GM12878 (cell line): ENCODE data around the gene ADGRG2. TPM values are rescaled to one million over a fixed set of nuclear protein-coding genes. Genes with fewer than 3 reads are reported as not detected.

Experiments
- ATAC-seq: fragments of 200-7000 bp; cut with Tn5 transposase; 3 replicates; pipeline ENCODE4 v1.9.1; 2020; ENCODE audit warnings: mild to moderate bottlenecking, moderate library complexity
- BruUV-seq: library from RNA; stranded (reverse); fragments of 400-500 nt; replicated peaks from 2 replicates; lab custom pipeline; 2021; lab: Mats Ljungman, UMichigan
- CTCF ChIA-PET: fragments of 300-600 bp; sonication (Branson Sonifier 250); formaldehyde crosslinking; extraction: SDS; loops from one replicate; lab custom pipeline; 2021; ENCODE audit warnings: inconsistent platforms; lab: Yijun Ruan, JAX
- POLR2A ChIA-PET: fragments of 350-600 bp; formaldehyde crosslinking; extraction: SDS; loops from one replicate; lab custom pipeline; 2021; ENCODE audit warnings: inconsistent platforms; lab: Charles Lee
- RAD21 ChIA-PET: fragments of 300-600 bp; sonication (Branson Sonifier 250); formaldehyde crosslinking; loops from one replicate; lab custom pipeline; 2023; ENCODE audit warnings: antibody characterized with exemption; ENCODE audit not compliant: unreplicated experiment; lab: Charles Lee
- SMC1A ChIA-PET: fragments of 300-600 bp; sonication (Branson Sonifier 250); formaldehyde crosslinking; loops from one replicate; lab custom pipeline; 2023; ENCODE audit not compliant: unreplicated experiment, uncharacterized antibody; lab: Charles Lee
- DNase-seq: peaks from one replicate; pipeline ENCODE4 v3.0.0-alpha.2; 2011; ENCODE audit warnings: low read depth, low spot score
- FAIRE-seq: peaks from 3 replicates; lab custom pipeline; 2011; peaks lifted over from hg19 to GRCh38; lab: Jason Lieb, UNC
- H2AFZ ChIP-seq: 2 replicates; pipeline ENCODE4 v1.6.0; 2011; ENCODE audit warnings: low read depth, low read length, control low read depth; ENCODE audit not compliant: control insufficient read depth
- H3K27ac ChIP-seq: 2 replicates; pipeline ENCODE4 v1.5.1; 2011; ENCODE audit warnings: control low read depth; ENCODE audit not compliant: control insufficient read depth, insufficient read depth
- H3K27me3 ChIP-seq, 2 experiments: replicated peaks in 1 of 2; 2 replicates each; pipeline versions ENCODE4 v1.6.0 to v1.6.1; 2011; ENCODE audit warnings: low read length in 1 of 2; ENCODE audit not compliant: control insufficient read depth in 2 of 2, insufficient read depth in 2 of 2
- H3K36me3 ChIP-seq, 2 experiments: 2 replicates each; pipeline ENCODE4 v1.5.1; 2011; ENCODE audit warnings: low read length in 1 of 2; ENCODE audit not compliant: control insufficient read depth in 2 of 2, insufficient read depth in 2 of 2
- H3K4me1 ChIP-seq: 2 replicates; pipeline ENCODE4 v1.6.1; 2011; ENCODE audit warnings: mild to moderate bottlenecking, low read length, moderate library complexity, mixed read lengths; ENCODE audit not compliant: control insufficient read depth, insufficient read depth
- H3K4me2 ChIP-seq: 2 replicates; pipeline ENCODE4 v1.6.0; 2011; ENCODE audit warnings: control low read depth; ENCODE audit not compliant: control insufficient read depth, insufficient read depth
- H3K4me3 ChIP-seq: fragments of 200-600 bp; sonication (generic); 2 replicates; pipeline ENCODE4 v1.5.1; 2016
- H3K79me2 ChIP-seq: 2 replicates; pipeline ENCODE4 v1.6.0; 2011; ENCODE audit warnings: low read length; ENCODE audit not compliant: control insufficient read depth, insufficient read depth
- H3K9ac ChIP-seq: 2 replicates; pipeline ENCODE4 v1.8.0; 2011; ENCODE audit warnings: low read length, control low read depth, mixed read lengths; ENCODE audit not compliant: control insufficient read depth, insufficient read depth
- H3K9me3 ChIP-seq: replicated peaks from 3 replicates; pipeline ENCODE4 v1.5.1; 2011; ENCODE audit warnings: mild to moderate bottlenecking, low read length; ENCODE audit not compliant: control insufficient read depth, insufficient read depth
- H4K20me1 ChIP-seq: 2 replicates; pipeline ENCODE4 v1.6.0; 2011; ENCODE audit not compliant: control insufficient read depth, insufficient read depth
- CTCF ChIP-seq, 3 experiments: IDR thresholded peaks in 2 of 3; conservative IDR thresholded peaks in 1 of 3; 2 replicates each; pipeline ENCODE4 v1.5.1; 2011; ENCODE audit warnings: low read depth in 3 of 3, low read length in 3 of 3, mild to moderate bottlenecking in 3 of 3, control low read depth in 2 of 3, moderate library complexity in 2 of 3, inconsistent platforms in 1 of 3, mixed read lengths in 1 of 3; ENCODE audit not compliant: control insufficient read depth in 2 of 3, insufficient read depth in 1 of 3; ENCODE audit errors: extremely low read depth in 1 of 3
- FOS ChIP-seq: IDR thresholded peaks from 3 replicates; pipeline ENCODE4 v1.6.1; 2011; ENCODE audit warnings: borderline replicate concordance; ENCODE audit not compliant: insufficient read length; ENCODE audit errors: extremely low read depth
- HDAC6 ChIP-seq: fragments of 200-600 bp; sonication (generic); IDR thresholded peaks from one replicate; pipeline ENCODE4 v1.8.0; 2017; ENCODE audit warnings: antibody characterized with exemption; ENCODE audit not compliant: unreplicated experiment
- MYC ChIP-seq: IDR thresholded peaks from 2 replicates; pipeline ENCODE4 v1.6.1; 2011; ENCODE audit warnings: mild to moderate bottlenecking, low read length, moderate library complexity, inconsistent platforms; ENCODE audit not compliant: insufficient read depth, insufficient replicate concordance, insufficient read length, severe bottlenecking
- NFYA ChIP-seq: IDR thresholded peaks from 2 replicates; pipeline ENCODE4 v1.6.1; 2011; ENCODE audit warnings: low read depth, mild to moderate bottlenecking, low read length, improper control_type of control experiment, borderline replicate concordance
- NR2C2 ChIP-seq: IDR thresholded peaks from 2 replicates; pipeline ENCODE4 v1.6.1; 2011; ENCODE audit warnings: borderline replicate concordance, low read depth; ENCODE audit not compliant: control insufficient read depth, insufficient read length
- PBX3 ChIP-seq: IDR thresholded peaks from 2 replicates; pipeline ENCODE4 v1.6.1; 2011; ENCODE audit warnings: mild to moderate bottlenecking, low read depth, low read length, moderate library complexity; ENCODE audit not compliant: insufficient replicate concordance
- PML ChIP-seq: IDR thresholded peaks from 2 replicates; pipeline ENCODE4 v1.6.1; 2012; ENCODE audit warnings: low read length, inconsistent platforms
- TBL1XR1 ChIP-seq: IDR thresholded peaks from 2 replicates; pipeline ENCODE4 v1.6.1; 2012; ENCODE audit warnings: low read depth, low read length, improper control_type of control experiment
- ZBTB40 ChIP-seq: fragments of 450-650 bp; IDR thresholded peaks from 2 replicates; pipeline ENCODE4 v1.6.1; 2016; ENCODE audit warnings: mild to moderate bottlenecking, moderate library complexity, borderline replicate concordance
- ZSCAN29 ChIP-seq: fragments of 450-650 bp; IDR thresholded peaks from 2 replicates; pipeline ENCODE4 v1.6.1; 2017; ENCODE audit warnings: mild to moderate bottlenecking, moderate library complexity
- WGBS: methylation state at CpG from one replicate; pipeline ENCODE4 v1.1.6; 2016; ENCODE audit warnings: low lambda C conversion rate; ENCODE audit not compliant: insufficient replicate concordance, insufficient coverage; ENCODE audit errors: missing lambda C conversion rate; 5-methylcytosine and 5-hydroxymethylcytosine counted together
- in situ Hi-C: fragments of 300-500 bp; cut with MboI; formaldehyde crosslinking; loops from 9 replicates; pipeline ENCODE4 v1.14.3; 2018; ENCODE audit warnings: mixed read lengths
- intact Hi-C: fragments of 100-400 bp; cut with micrococcal nuclease; formaldehyde crosslinking; loops from one replicate; pipeline ENCODE4 v1.14.2; 2022; ENCODE audit not compliant: unreplicated experiment
- polyA plus RNA-seq, 11 experiments: library from polyadenylated mRNA; depleted of rRNA in 4 of 11; unstranded in 6 of 11; stranded (reverse) in 5 of 11; fragments of >200 nt; fragmentation: Nextera tagmentation in 4 of 11; fragmentation: Illumina TruSeq in 1 of 11; extraction: Ambion mirVana in 4 of 11; extraction: Trizol in 1 of 11; gene quantifications; 1 replicate in 1 of 11; 2 replicates in 10 of 11; pipeline versions ENCODE4 v1.2.1 to v1.2.3, GENCODE V29; 2011 to 2016; ENCODE audit warnings: inconsistent platforms in 2 of 11, missing spikeins in 2 of 11, low read depth in 1 of 11
- total RNA-seq, 4 experiments: library from RNA; depleted of rRNA in 3 of 4; stranded (reverse); fragments of >200 nt in 3 of 4; fragmentation: Illumina TruSeq in 1 of 4; extraction: Trizol in 1 of 4; gene quantifications; 2 replicates each; pipeline versions ENCODE4 v1.2.1 to v1.2.3, GENCODE V29; 2013 to 2021
- TF ChIP-seq, protein P1 (sequence below): fragments of 450-650 bp; conservative IDR thresholded peaks from 2 replicates; pipeline ENCODE4 v1.6.1; 2017; ENCODE audit warnings: mild to moderate bottlenecking, moderate library complexity

ADGRG2 gene
- total and polyA plus RNA-seq, 10 of the 15 experiments (the other 5 are each of a cell fraction or from before 2014, with no cell fraction given) = 0.02 to 0.29 (median 0.05) TPM; not detected in 5

- H3K4me3 ChIP-seq = no peak overlapping the region
- no peaks in the 10 kb centered on the region for H3K79me2 ChIP-seq
- ChIA-PET SMC1A (no interaction called here), POLR2A (no interaction called here), RAD21 (no interaction called here), CTCF (no interaction called here)
- intact Hi-C loops (no loop called here), in situ Hi-C loops (no loop called here)
- ATAC-seq (no peak), FAIRE-seq (no peak), DNase-seq (no peak)
- no TSS peak for BruUV-seq
- H3K4me1 ChIP-seq = no peaks in the 10 kb centered on the region
- H3K9me3 ChIP-seq = no peaks in the 10 kb centered on the region; the same call in 2 of the 3 replicates
- no peak overlapping the region for H2AFZ ChIP-seq
- no peak overlapping the region for H3K4me2 ChIP-seq
- H3K27me3 ChIP-seq = no peaks in the 10 kb centered on the region
- no peaks in the 10 kb centered on the region for H4K20me1 ChIP-seq
- TF ChIP-seq ZBTB40 (no peak), NR2C2 (no peak), PML (no peak), TBL1XR1 (no peak), NFYA (no peak), HDAC6 (no peak), PBX3 (no peak), ZSCAN29 (no peak), FOS (no peak), MYC (no peak), CTCF (IDR thresholded peaks at IDR 0.05 in 2 of 3, conservative IDR thresholded peaks at IDR 0.05 in 1 of 3; ENCODE audit: control insufficient read depth in 2 of 3, extremely low read depth in 1 of 3, insufficient read depth in 1 of 3, low read depth in 3 of 3, low read length in 3 of 3) (no peak)
- TF ChIP-seq, protein P1, sequence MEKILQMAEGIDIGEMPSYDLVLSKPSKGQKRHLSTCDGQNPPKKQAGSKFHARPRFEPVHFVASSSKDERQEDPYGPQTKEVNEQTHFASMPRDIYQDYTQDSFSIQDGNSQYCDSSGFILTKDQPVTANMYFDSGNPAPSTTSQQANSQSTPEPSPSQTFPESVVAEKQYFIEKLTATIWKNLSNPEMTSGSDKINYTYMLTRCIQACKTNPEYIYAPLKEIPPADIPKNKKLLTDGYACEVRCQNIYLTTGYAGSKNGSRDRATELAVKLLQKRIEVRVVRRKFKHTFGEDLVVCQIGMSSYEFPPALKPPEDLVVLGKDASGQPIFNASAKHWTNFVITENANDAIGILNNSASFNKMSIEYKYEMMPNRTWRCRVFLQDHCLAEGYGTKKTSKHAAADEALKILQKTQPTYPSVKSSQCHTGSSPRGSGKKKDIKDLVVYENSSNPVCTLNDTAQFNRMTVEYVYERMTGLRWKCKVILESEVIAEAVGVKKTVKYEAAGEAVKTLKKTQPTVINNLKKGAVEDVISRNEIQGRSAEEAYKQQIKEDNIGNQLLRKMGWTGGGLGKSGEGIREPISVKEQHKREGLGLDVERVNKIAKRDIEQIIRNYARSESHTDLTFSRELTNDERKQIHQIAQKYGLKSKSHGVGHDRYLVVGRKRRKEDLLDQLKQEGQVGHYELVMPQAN = no peak
- WGBS = 53% methylated on average over 7 of the region's 7 CpGs
- H3K9ac ChIP-seq = no peak overlapping the region
- H3K36me3 ChIP-seq = no peaks in the 10 kb centered on the region
- no peak overlapping the region for H3K27ac ChIP-seq
Observed at GRCh38 chrX:18974993-18975392, 147.3 kb downstream of the ADGRG2 start.
